ENCODE results near the gene KCNT1. TPM values are rescaled to one million over a fixed set of nuclear protein-coding genes. Genes with fewer than 3 reads are reported as not detected.

KCNT1 gene
- total RNA-seq, 1 experiment from 2014 or later, result not detected

DNA sequence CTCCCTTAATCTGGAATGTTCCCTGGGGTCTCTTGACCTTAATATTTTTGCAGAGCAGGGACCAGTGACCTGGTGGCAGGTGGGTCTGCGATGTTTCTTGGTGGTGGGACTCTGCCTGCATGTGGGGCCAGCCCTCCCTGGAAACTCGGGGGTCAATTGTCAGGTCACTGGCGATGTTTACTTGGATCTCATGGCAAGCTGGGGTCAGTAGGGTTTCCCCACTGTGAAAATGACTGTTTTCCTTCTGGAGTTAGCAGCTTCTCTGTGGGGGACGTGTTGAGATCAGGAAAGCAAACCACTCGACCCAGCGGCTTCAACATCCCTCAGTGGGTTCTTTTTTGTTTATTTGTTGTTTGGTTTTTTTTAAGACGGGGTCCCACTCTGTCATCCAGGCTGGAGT, 73.9 kb downstream of the KCNT1 start:
- intact Hi-C loops (cut with micrococcal nuclease; ENCODE audit: unreplicated experiment), result no loop called here
- H3K4me3 ChIP-seq, result no peak overlapping the region
- H3K4me1 ChIP-seq (replicated peaks; ENCODE audit: insufficient read depth), result no peaks in the 10 kb centered on the region
- H3K36me3 ChIP-seq (ENCODE audit: low read depth), result no peaks in the 10 kb centered on the region
- H3K4me2 ChIP-seq, result no peak overlapping the region
- no peaks in the 10 kb centered on the region for H4K20me1 ChIP-seq (ENCODE audit: insufficient read depth)
- H3K79me2 ChIP-seq (ENCODE audit: low read depth), result no peaks in the 10 kb centered on the region
- no peak for DNase-seq
- BruUV-seq (replicated peaks), result no TSS peak
- no peak overlapping the region for H2AFZ ChIP-seq
- TF ChIP-seq, protein P1, sequence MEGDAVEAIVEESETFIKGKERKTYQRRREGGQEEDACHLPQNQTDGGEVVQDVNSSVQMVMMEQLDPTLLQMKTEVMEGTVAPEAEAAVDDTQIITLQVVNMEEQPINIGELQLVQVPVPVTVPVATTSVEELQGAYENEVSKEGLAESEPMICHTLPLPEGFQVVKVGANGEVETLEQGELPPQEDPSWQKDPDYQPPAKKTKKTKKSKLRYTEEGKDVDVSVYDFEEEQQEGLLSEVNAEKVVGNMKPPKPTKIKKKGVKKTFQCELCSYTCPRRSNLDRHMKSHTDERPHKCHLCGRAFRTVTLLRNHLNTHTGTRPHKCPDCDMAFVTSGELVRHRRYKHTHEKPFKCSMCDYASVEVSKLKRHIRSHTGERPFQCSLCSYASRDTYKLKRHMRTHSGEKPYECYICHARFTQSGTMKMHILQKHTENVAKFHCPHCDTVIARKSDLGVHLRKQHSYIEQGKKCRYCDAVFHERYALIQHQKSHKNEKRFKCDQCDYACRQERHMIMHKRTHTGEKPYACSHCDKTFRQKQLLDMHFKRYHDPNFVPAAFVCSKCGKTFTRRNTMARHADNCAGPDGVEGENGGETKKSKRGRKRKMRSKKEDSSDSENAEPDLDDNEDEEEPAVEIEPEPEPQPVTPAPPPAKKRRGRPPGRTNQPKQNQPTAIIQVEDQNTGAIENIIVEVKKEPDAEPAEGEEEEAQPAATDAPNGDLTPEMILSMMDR (conservative IDR thresholded peaks at IDR 0.05), result no peak
- no peak for TF ChIP-seq EZH2 (IDR thresholded peaks at IDR 0.05; ENCODE audit: low read depth)
- no peaks in the 10 kb centered on the region for H3K27me3 ChIP-seq (ENCODE audit: insufficient read depth, low read depth)
- ChIA-PET CTCF (no interaction called here), POLR2A (ENCODE audit: unreplicated experiment) (no interaction called here)
- H3K9me2 ChIP-seq (ENCODE audit: insufficient read depth), result no peaks in the 10 kb centered on the region
- H3K27ac ChIP-seq, result no peak overlapping the region
- H3F3A ChIP-seq (ENCODE audit: insufficient read depth, low read depth), result no peaks in the 10 kb centered on the region
- H3K9me3 ChIP-seq (ENCODE audit: insufficient read depth, low read depth), result no peaks in the 10 kb centered on the region

DNA sequence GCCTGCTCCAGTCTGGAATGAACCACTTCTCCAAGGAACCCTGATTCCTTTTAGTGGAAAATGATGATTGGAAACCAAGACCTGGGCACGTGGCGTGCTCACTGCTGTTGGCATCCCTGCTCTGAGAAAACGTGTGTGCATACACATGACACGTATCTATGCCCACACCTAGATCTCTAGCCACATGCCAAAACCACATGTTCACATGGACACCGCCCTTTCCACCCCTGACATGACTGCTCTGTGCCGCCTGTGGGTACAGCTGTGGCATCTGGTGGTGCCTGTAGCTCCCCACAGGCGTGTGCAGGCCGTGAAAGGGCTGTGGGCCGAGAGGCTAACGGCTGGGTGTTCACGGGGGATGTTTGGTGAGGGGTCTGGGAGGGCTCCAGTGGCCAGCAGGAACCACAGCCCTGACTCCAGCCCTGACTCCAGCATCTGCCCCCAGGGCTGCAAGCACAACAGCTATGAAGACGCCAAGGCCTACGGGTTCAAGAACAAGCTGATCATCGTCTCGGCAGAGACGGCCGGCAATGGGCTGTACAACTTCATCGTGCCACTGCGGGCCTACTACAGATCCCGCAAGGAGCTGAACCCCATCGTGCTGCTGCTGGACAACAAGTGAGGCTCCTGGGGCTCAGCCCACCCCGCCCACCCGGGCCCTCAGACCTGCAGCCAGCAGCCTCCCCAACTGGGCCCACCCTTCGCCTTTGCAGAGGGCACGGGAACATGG, 75.1 kb downstream of the KCNT1 start:
- Histone ChIP-seq H3K9me2 (ENCODE audit: insufficient read depth) (no peaks in the 10 kb centered on the region), H3F3A (ENCODE audit: insufficient read depth, low read depth) (no peaks in the 10 kb centered on the region), H3K4me2 (no peak overlapping the region), H3K4me3 (no peak overlapping the region), H3K9me3 (ENCODE audit: insufficient read depth, low read depth) (no peaks in the 10 kb centered on the region), H4K20me1 (ENCODE audit: insufficient read depth) (no peaks in the 10 kb centered on the region), H3K4me1 (replicated peaks; ENCODE audit: insufficient read depth) (no peaks in the 10 kb centered on the region), H3K36me3 (ENCODE audit: low read depth) (no peaks in the 10 kb centered on the region), H3K27ac (no peak overlapping the region), H2AFZ (no peak overlapping the region), H3K79me2 (ENCODE audit: low read depth) (no peaks in the 10 kb centered on the region), H3K27me3 (ENCODE audit: insufficient read depth, low read depth) (no peaks in the 10 kb centered on the region)
- no peak for TF ChIP-seq EZH2 (IDR thresholded peaks at IDR 0.05; ENCODE audit: low read depth)
- TF ChIP-seq, protein P1 (conservative IDR thresholded peaks at IDR 0.05), result no peak
- ChIA-PET POLR2A (ENCODE audit: unreplicated experiment) (no interaction called here), CTCF (no interaction called here)
- intact Hi-C loops (cut with micrococcal nuclease; ENCODE audit: unreplicated experiment), result no loop called here
- no peak for DNase-seq
- no TSS peak for BruUV-seq (replicated peaks)

DNA sequence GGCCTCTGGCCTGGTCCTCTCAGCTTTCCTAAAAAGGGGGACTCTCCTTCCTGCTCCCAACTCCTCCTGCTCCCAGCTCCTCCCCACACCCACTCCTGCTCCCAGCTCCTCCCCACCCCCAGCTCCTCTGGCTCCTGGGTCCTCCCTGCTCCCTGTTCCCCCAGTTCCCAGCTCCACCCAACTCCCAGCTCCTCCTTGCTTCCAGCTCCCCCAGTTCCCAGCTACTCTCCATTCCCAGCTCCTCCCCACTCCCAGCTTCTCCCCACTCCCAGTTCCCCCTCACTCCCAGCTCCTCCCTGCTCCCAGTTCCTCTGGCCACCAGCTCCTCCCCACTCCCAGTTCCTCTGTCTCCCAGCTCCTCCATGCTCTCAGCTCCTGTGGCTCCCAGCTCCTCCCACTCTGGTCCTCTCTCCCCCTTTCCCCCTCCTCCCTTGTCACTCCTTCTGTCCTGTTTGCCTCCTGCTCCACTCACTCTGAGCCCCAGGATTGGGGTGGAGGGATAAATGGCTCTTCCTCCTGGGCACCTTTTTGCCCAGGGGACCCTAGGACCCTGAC, 75.7 kb downstream of the KCNT1 start:
- BruUV-seq (replicated peaks), result no TSS peak
- no peak overlapping the region for H3K27ac ChIP-seq
- no peak overlapping the region for H3K4me2 ChIP-seq
- ChIA-PET CTCF (no interaction called here), POLR2A (ENCODE audit: unreplicated experiment) (no interaction called here)
- H3K9me3 ChIP-seq (ENCODE audit: insufficient read depth, low read depth), result no peaks in the 10 kb centered on the region
- no peaks in the 10 kb centered on the region for H3K79me2 ChIP-seq (ENCODE audit: low read depth)
- no peaks in the 10 kb centered on the region for H3K27me3 ChIP-seq (ENCODE audit: insufficient read depth, low read depth)
- no peak overlapping the region for H2AFZ ChIP-seq
- intact Hi-C loops (cut with micrococcal nuclease; ENCODE audit: unreplicated experiment), result no loop called here
- no peak for DNase-seq
- H3K4me3 ChIP-seq, result no peak overlapping the region
- no peaks in the 10 kb centered on the region for H3K36me3 ChIP-seq (ENCODE audit: low read depth)
- H4K20me1 ChIP-seq (ENCODE audit: insufficient read depth), result no peaks in the 10 kb centered on the region
- no peaks in the 10 kb centered on the region for H3K4me1 ChIP-seq (replicated peaks; ENCODE audit: insufficient read depth)
- no peaks in the 10 kb centered on the region for H3K9me2 ChIP-seq (ENCODE audit: insufficient read depth)
- TF ChIP-seq EZH2 (IDR thresholded peaks at IDR 0.05; ENCODE audit: low read depth), result no peak
- TF ChIP-seq, protein P1 (conservative IDR thresholded peaks at IDR 0.05), result no peak
- no peaks in the 10 kb centered on the region for H3F3A ChIP-seq (ENCODE audit: insufficient read depth, low read depth)
